Parathyroid adenoma (tissue), 2 donors: ENCODE data around the gene FGFR2.

Experiments
- H2AFZ ChIP-seq: fragments of 300-600 bp; sonication (generic); one replicate; pipeline ENCODE4 v1.7.0; 2017; ENCODE audit warnings: antibody characterized with exemption, mild to moderate bottlenecking
- H3K27ac ChIP-seq: fragments of 300-600 bp; sonication (generic); one replicate; pipeline ENCODE4 v1.7.0; 2017
- H3K27me3 ChIP-seq: fragments of 300-600 bp; sonication (generic); one replicate; pipeline ENCODE4 v1.7.0; 2017; ENCODE audit warnings: low read length; ENCODE audit not compliant: control insufficient read depth, insufficient read depth
- H3K36me3 ChIP-seq: fragments of 300-600 bp; sonication (generic); one replicate; pipeline ENCODE4 v1.7.0; 2017; ENCODE audit warnings: low read length; ENCODE audit not compliant: control insufficient read depth, insufficient read depth
- H3K4me1 ChIP-seq: fragments of 300-600 bp; sonication (generic); one replicate; pipeline ENCODE4 v1.7.0; 2017; ENCODE audit warnings: control low read depth
- H3K4me2 ChIP-seq: fragments of 300-600 bp; sonication (generic); one replicate; pipeline ENCODE4 v1.7.0; 2017; ENCODE audit warnings: low read length
- H3K4me3 ChIP-seq: fragments of 300-600 bp; sonication (generic); one replicate; pipeline ENCODE4 v1.7.0; 2017; ENCODE audit warnings: low read depth, low read length
- H3K79me2 ChIP-seq: fragments of 300-600 bp; sonication (generic); one replicate; pipeline ENCODE4 v1.7.0; 2017; ENCODE audit warnings: control low read depth
- H3K9ac ChIP-seq: fragments of 300-600 bp; sonication (generic); one replicate; pipeline ENCODE4 v1.7.0; 2017; ENCODE audit warnings: mild to moderate bottlenecking
- H3K9me3 ChIP-seq: fragments of 300-600 bp; sonication (generic); one replicate; pipeline ENCODE4 v1.7.0; 2017; ENCODE audit warnings: low read length; ENCODE audit not compliant: control insufficient read depth
- CTCF ChIP-seq: fragments of 300-600 bp; sonication (generic); IDR thresholded peaks from one replicate; pipeline ENCODE4 v1.7.0; 2017; ENCODE audit warnings: antibody characterized with exemption, mild to moderate bottlenecking
- donor health status: primary hyperparathyroidism.

The FGFR2 gene

DNA sequence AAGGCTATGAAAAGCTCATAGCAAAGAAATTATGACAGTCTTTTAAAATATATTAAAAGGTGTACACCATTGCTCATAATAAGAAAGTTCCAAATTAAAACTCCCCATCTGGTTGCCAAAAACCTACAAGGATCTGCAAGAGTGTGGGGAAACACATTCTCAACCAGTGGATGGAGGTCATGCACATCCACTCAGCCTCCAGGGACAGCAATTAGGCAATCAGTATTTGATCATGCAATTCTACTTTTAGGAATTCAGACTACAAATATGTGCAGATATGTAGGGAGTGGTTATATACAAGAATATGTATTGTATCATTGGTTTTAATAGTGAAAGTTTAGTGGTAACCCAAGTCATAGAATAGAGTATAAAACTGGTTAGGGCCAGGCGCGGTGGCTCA lies 157.8 kb downstream of the FGFR2 start:
- H3K9me3 ChIP-seq, result no peaks in the 10 kb centered on the region
- no peak overlapping the region for H3K4me3 ChIP-seq

GRCh38 chr10:121438333-121438732 lies 159.9 kb downstream of the FGFR2 start:
- no peak for TF ChIP-seq CTCF

More for the DNA sequence above, 157.8 kb downstream of the FGFR2 start:
- Histone ChIP-seq H3K36me3 (no peaks in the 10 kb centered on the region), H3K9ac (no peak overlapping the region), H2AFZ (no peak overlapping the region), H3K27me3 (no peaks in the 10 kb centered on the region), H3K27ac (no peak overlapping the region), H3K4me2 (no peak overlapping the region), H3K79me2 (no peaks in the 10 kb centered on the region), H3K4me1 (peaks cover 14% of the 10 kb centered on the region)
- TF ChIP-seq CTCF, result no peak

GRCh38 chr10:121437596-121437995 lies 160.6 kb downstream of the FGFR2 start:
- no peak for TF ChIP-seq CTCF
- H3K9ac ChIP-seq, result no peak overlapping the region

More at GRCh38 chr10:121438333-121438732, 159.9 kb downstream of the FGFR2 start:
- no peak overlapping the region for H3K4me2 ChIP-seq
- no peaks in the 10 kb centered on the region for H3K9me3 ChIP-seq
- no peak overlapping the region for H3K27ac ChIP-seq
- H3K4me3 ChIP-seq, result no peak overlapping the region
- H3K9ac ChIP-seq, result no peak overlapping the region
- no peak overlapping the region for H2AFZ ChIP-seq
- peaks cover 14% of the 10 kb centered on the region for H3K4me1 ChIP-seq
- H3K79me2 ChIP-seq, result no peaks in the 10 kb centered on the region
- H3K27me3 ChIP-seq, result no peaks in the 10 kb centered on the region
- H3K36me3 ChIP-seq, result no peaks in the 10 kb centered on the region

DNA sequence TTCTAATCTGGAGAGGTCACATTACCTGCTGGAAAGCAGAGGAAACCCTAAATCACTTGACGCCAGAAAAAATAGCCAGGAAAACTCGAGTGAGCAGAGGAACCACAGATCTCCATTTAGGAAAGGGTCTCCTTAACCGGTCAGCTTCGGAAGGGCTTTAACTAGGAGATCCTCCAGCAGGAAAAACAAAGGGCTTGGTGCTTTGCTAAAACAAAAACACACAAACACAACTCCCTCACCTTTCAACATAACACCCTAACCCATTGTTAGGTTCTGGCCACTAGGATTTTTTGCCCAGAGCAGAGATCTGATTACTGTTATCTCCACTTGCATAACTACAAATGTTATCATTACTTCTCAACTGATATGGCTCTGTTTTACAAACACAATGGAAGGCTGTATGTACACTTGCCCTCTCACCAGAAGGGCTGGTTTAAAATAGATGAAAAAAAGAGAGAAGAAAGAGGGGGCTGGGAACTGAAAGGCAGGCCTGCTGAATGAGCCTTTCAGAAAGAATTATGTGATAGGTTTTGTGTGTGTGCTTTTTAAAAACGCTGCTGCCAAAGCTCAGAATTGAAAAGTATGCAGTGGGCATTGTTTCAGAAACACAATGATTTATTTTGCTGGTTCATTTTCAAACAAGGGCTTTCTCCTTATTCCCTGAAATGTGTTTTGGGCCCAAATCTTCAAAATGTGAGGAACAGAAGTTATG lies 161.5 kb downstream of the FGFR2 start:
- H3K27me3 ChIP-seq, result no peaks in the 10 kb centered on the region
- peak overlapping the region; percentile 18 for H3K4me2 ChIP-seq
- no peak overlapping the region for H3K9ac ChIP-seq
- peak overlapping the region; percentile 64 for H2AFZ ChIP-seq
- TF ChIP-seq CTCF, result no peak
- H3K79me2 ChIP-seq, result no peaks in the 10 kb centered on the region
- no peaks in the 10 kb centered on the region for H3K36me3 ChIP-seq
- no peaks in the 10 kb centered on the region for H3K9me3 ChIP-seq
- H3K27ac ChIP-seq, result peak overlapping the region; percentile 49
- H3K4me1 ChIP-seq, result peaks cover 10% of the 10 kb centered on the region
- H3K4me3 ChIP-seq, result no peak overlapping the region

More at GRCh38 chr10:121437596-121437995, 160.6 kb downstream of the FGFR2 start:
- H3K4me3 ChIP-seq, result no peak overlapping the region
- no peaks in the 10 kb centered on the region for H3K79me2 ChIP-seq
- no peaks in the 10 kb centered on the region for H3K9me3 ChIP-seq
- peaks cover 14% of the 10 kb centered on the region for H3K4me1 ChIP-seq
- no peak overlapping the region for H3K4me2 ChIP-seq
- H3K36me3 ChIP-seq, result no peaks in the 10 kb centered on the region
- no peaks in the 10 kb centered on the region for H3K27me3 ChIP-seq
- no peak overlapping the region for H2AFZ ChIP-seq
- no peak overlapping the region for H3K27ac ChIP-seq

DNA sequence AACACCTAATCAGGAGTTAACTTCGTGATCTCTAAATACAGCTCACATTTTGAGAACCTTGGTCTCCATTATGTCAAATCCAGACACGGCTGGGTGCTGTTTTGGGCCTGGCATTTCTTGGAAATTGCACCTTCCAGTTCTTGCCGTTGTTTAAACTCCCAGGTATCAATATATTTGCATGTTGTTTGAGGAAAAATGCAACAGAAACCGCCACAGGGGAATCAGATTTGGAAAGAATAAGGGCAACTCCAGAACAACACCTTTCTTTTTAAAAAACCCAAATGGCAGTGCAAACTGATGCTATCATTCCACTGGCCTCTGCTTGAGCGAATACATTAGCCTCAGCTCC lies 162.0 kb downstream of the FGFR2 start:
- TF ChIP-seq CTCF, result no peak
- Histone ChIP-seq H3K36me3 (no peaks in the 10 kb centered on the region), H3K27me3 (no peaks in the 10 kb centered on the region), H3K4me1 (peaks cover 10% of the 10 kb centered on the region), H3K4me2 (peak overlapping the region; percentile 18), H3K9me3 (no peaks in the 10 kb centered on the region), H2AFZ (peak overlapping the region; percentile 64), H3K9ac (no peak overlapping the region), H3K27ac (peak overlapping the region; percentile 49), H3K79me2 (no peaks in the 10 kb centered on the region), H3K4me3 (no peak overlapping the region)
